Activated CD4-positive, CD25-positive, alpha-beta regulatory T cell (primary cell): ENCODE measurements around the gene ARHGAP26.
A peak's percentile ranks its signal among the peaks of the same experiment; 100 is the strongest.

ENCODE experiments used
- DNase-seq, 4 experiments: peaks; one replicate each; lab custom pipeline; 2025; lab: John Stamatoyannopoulos, UW

ARHGAP26 gene

GRCh38 chr5:143219696-143220095, 449.5 kb downstream of the ARHGAP26 start:
- DNase-seq: no peak

DNA sequence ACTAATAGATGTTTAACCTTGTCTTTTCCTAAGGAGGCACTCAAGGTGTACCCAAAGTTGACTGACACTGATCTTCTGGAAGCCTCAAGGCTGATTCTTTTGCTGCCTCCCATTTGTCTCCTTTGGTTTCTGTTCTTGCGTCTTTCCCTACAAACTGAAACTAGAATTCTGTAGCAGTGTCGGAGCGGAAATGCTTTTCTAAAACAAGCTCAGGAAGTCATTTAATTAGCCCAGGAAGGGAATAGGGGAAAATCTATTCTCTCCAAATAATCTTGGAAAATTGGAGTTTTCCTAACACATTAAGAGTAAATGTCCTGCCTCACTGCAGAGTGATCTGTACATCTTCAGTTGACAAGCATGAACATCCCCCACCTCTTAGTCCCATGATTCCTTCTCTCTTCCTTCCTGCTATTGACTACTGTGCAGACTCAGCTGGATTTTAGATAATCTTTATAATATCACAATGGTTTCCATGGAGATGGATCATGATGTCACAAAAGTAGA, 450.6 kb downstream of the ARHGAP26 start:
- no peak for DNase-seq

DNA sequence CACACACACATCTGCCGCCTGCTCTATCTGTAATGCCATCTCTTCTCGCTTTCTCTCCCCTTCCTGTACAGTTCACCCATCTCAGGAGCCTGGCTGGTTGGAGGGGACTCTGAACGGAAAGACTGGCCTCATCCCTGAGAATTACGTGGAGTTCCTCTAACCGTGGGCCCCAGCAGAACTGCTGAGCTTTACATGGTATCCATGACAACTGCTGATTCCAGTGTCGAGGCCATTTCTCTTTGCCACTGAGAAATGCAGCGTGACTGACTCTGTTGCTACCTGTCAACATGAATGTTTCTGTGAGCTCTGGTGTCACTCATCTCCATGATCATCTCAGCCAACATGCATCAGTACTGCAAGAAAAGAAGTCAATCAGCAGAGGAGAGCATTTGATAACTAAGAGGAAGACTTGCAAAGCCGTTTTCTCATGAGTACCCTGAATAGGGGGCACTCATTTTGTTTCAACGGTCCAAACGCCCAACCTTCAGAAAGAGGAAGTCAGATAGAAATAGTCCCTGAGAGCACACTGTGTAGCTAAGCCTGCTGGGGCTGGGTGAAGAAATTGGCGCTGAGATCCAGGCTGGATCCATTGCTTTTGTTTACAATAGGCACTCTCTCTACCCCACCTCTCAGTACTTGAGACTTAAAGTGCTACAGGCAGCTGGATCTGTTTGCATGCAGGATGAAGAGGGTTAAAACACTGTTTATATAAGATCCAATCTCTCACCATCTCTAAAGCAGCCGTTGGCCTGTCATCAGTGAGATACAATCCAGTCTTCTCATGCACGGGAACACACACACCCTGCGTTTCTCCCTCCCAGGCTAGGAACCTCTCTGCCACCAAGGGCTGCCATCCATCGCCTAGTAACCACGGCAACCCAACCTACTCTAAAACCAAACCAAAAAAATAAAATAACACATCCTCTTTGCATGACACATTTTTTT, 452.4 kb downstream of the ARHGAP26 start:
- peak in 3 of 4 experiments; percentile 3 to 11 (median 5) for DNase-seq

DNA sequence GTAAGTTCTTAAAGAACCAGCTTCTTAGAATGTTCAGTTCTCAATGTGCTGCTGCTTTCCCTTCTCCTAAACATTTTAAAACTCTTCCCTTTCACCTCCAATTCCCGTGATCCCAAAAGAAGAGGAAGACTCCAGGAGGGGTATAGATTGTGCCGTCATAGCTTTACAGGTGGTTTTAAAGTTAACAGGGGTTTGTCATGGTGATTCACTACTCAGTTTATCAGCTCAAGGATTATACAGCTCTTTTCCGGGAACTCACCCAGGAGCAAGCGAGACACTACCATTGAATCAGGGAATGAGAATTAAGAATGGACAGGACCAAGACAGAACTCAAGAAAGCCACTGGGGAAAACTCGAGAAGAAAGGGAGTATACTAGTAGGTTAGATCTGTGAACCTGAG, 454.5 kb downstream of the ARHGAP26 start:
- no peak for DNase-seq

GRCh38 chr5:143225511-143225910, 455.3 kb downstream of the ARHGAP26 start:
- no peak for DNase-seq

DNA sequence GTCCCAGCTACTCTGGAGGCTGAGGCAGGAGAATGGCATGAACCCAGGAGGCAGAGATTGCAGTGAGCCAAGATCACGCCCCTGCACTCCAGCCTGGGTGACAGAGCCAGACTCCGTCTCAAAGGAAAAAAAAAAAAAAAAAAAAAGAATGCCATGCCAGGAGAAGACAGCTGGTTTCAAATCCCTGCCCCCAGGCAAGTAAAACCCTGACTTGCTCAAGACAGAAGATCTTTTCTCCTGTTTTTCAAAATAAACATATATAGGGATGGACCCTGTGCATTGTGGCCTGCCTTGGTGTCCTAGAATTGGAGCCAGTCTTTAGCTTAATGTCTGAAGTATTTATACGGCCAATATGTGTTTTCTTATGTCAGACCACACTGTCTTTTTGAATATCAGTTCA, 456.2 kb downstream of the ARHGAP26 start:
- DNase-seq: no peak

- DNase-seq: no peak
Observed at GRCh38 chr5:143226872-143227271, 456.7 kb downstream of the ARHGAP26 start.

DNA sequence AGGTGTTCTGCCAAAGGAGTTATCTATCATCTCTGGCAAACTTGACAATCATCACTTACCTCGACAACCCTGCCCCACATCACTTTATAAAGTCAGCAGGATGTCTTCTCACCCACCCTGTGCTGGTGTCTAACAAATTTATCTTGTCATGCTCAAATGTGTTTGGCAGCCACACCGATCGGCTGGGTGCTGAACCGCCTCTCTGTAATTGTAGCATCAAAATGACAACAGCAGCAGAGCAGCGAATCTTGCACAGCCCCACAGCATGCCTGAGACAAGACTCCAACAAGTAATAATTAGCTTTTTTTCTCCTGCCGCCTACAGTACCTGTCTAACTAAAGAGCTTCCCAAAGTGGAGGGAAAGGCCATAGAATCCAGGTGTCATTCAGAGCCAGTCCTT, 457.1 kb downstream of the ARHGAP26 start:
- DNase-seq: no peak

DNA sequence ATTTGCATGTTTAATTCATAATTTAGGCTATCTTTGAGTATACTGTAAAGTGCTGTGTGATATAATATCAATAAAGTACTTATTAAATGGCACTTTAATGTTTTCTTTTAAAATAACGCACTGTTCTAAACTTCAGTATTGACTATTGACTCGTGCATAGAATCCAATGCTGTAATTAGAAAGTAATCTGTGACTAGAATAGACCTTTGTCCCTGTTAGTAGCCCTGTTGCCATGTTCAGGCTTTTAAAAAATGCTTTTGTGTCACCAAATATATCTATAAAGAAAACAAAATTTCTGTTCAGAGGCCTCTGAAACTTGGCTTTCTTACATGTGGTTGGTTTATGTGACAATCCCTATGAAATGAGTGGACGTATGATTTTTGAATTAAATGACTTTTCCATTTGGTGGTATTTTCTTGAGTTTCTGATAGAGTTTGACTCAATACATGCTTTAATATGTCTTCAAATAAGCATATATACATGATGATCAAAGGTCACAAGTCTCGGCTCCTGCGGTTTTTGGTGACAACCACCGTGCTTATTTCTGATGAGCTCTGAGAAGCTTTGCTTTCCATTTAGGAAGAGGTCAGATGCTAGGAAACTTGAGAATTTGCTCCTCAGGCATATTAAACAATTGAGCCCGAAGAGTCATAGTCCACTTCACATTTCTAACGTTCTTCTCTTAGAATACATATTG, 458.6 kb downstream of the ARHGAP26 start:
- peak in 1 of 4 experiments; percentile 3 for DNase-seq

- DNase-seq: no peak
Observed at GRCh38 chr5:143229426-143229895, 459.3 kb downstream of the ARHGAP26 start.

GRCh38 chr5:143229896-143230675, 459.9 kb downstream of the ARHGAP26 start:
- DNase-seq: peak; percentile 7 to 17 (median 10)

DNA sequence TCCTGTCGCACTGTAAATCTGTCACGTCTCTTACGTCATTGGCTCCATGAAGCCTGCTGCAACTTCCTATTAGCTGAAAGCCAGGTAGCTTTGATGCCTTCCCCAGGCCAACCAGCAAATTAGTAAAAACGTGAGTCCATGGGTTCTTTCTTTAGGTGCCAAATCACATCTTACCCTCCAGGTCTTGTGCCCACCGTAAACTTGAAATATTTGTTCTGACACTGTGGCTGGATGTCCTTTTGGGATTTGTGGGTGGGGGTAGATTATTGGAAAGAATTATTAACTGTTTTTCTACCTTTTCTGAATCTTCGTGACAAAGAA, 460.5 kb downstream of the ARHGAP26 start:
- DNase-seq: no peak

DNA sequence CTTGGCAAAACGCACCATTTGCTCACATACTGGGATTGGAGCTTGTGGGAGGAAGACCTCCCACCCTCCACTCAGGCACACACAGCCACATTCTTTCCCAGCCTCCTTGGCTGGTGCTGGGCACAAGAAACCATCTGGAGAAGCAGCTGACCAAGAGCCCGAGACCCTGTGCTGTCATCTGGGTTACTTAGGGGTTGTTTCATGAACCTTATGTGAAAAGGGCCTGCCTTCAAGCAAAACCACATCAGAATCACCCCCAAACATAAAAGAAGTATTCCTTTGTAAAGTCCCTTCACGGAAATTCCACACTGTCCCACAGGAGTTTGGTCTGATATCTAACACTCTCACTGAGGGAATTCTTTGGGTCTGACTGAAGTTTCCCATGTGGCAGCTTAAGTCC, 461.2 kb downstream of the ARHGAP26 start:
- no peak for DNase-seq

- no peak for DNase-seq
Observed at GRCh38 chr5:143231973-143232812, 462.0 kb downstream of the ARHGAP26 start.

DNA sequence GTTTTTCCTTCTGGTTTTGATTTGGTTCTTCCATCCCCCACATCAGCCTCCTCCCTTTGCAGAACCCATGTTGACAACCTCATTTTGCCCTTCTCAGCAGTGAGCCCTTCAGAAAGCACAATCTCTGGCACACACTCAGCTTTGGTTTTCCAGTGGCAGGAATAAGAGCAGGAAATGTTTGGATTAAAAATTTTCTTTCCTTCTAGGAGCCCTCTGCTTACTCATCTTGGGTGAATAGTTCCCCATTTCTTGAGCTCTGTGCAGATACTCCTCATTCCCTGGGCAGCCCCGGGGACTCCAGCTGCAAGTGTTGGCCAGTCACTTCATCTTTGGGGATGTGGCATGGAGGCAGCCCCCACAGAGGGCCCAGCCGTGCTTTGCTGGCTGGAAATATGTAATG, 462.9 kb downstream of the ARHGAP26 start:
- DNase-seq: no peak

DNA sequence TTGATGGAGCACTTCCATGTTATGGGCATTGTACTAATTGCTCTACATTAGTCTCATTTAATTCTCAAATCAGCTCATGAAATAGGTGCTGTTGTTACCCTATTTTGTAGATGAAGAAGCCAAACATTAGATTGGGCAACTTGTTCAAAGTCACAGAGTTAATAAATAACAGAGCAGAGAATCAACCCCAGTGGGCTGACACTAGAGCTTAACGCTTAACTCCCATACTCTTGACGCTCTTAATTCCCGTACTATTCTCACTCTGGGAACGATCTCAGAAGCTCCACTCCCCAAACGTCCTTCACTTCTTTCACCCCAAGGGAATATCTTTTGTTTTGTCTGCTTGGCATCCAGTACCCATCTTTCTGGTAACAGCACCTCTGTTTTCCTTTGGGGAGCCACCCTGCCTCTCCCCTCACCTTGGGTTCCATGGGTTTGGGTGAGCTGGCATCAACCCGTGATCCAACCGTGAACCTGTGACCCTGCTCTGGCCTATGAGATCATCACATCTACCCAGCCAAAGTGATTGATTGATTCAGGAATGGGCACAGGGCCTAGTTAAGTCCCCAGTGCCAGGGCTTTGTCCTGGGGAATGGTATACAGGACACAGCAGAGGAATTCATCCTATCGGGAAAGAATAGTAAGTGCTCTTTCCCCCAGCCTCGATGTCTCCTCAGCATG, 464.1 kb downstream of the ARHGAP26 start:
- DNase-seq: no peak

GRCh38 chr5:143235423-143235822, 465.2 kb downstream of the ARHGAP26 start:
- no peak for DNase-seq

GRCh38 chr5:143236682-143237081, 466.5 kb downstream of the ARHGAP26 start:
- no peak for DNase-seq

- DNase-seq: no peak
Observed at GRCh38 chr5:143237664-143238063, 467.5 kb downstream of the ARHGAP26 start.

DNA sequence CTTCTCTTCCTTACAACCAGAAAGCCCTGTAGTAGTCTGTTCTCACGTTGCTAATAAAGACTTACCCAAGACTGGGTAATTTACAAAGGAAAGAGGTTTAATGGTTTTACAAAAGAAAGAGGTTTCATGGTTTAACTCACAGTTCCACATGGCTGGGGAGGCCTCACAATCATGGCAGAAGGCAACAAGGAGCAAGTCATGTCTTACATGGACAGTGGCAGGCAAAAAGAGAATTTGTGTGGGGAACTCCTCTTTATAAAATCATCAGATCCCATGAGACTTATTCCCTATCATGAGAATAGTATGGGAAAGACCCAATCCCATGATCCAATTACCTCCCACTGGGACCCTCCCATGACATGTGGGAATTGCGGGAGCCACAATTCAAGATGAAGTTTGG, 468.4 kb downstream of the ARHGAP26 start:
- no peak for DNase-seq
